B cell (primary cell): ENCODE data around the gene MYL6B. TPM values are rescaled to one million over a fixed set of nuclear protein-coding genes. Genes with fewer than 3 reads are reported as not detected.
A peak's percentile ranks its signal among the peaks of the same experiment; 100 is the strongest.

Experiments
- ATAC-seq: fragments of 200-7000 bp; cut with Tn5 transposase; one replicate; pipeline ENCODE4 v1.10.0; 2021; ENCODE audit warnings: low read depth, mild to moderate bottlenecking, moderate number of reproducible peaks, moderate library complexity
- CTCF ChIA-PET: fragments of 350-600 bp; sonication (Branson Sonifier 250); formaldehyde crosslinking; loops from one replicate; lab custom pipeline; 2021; ENCODE audit warnings: antibody characterized with exemption, inconsistent platforms; lab: Charles Lee
- POLR2A ChIA-PET: fragments of 350-600 bp; sonication (Branson Sonifier 250); formaldehyde crosslinking; loops from one replicate; lab custom pipeline; 2021; ENCODE audit warnings: antibody characterized with exemption; lab: Charles Lee
- DNase-seq: peaks from one replicate; pipeline ENCODE4 v3.0.0; 2013
- H2AFZ ChIP-seq: 2 replicates; pipeline ENCODE4 v1.6.1; 2012; ENCODE audit warnings: mild to moderate bottlenecking, low read depth, low read length; ENCODE audit not compliant: insufficient read depth, poor library complexity, severe bottlenecking
- H3K27ac ChIP-seq, 2 donors: 1 replicate in 1 of 2; 2 replicates in 1 of 2; pipeline ENCODE4 v1.5.1; 2012 to 2013; ENCODE audit warnings: low read length in 2 of 2, mild to moderate bottlenecking in 2 of 2, moderate library complexity in 1 of 2
- H3K27me3 ChIP-seq, 4 experiments: fragments of 200-600 bp in 1 of 4; sonication (generic) in 1 of 4; replicated peaks in 1 of 4; 1 replicate in 2 of 4; 2 replicates in 2 of 4; pipeline versions ENCODE4 v1.6.1 to v1.7.0; 2013 to 2016; ENCODE audit warnings: low read length in 3 of 4, mild to moderate bottlenecking in 2 of 4, mixed read lengths in 1 of 4, moderate library complexity in 1 of 4; ENCODE audit not compliant: insufficient read depth in 4 of 4, control insufficient read depth in 3 of 4; ENCODE audit errors: control extremely low read depth in 1 of 4
- H3K36me3 ChIP-seq, 2 experiments: replicated peaks in 1 of 2; 1 replicate in 1 of 2; 2 replicates in 1 of 2; pipeline versions ENCODE4 v1.6.1 to v1.7.1; 2013; ENCODE audit warnings: low read length in 1 of 2; ENCODE audit not compliant: insufficient read depth in 2 of 2, control insufficient read depth in 1 of 2; ENCODE audit errors: control extremely low read depth in 1 of 2, extremely low read depth in 1 of 2
- H3K4me1 ChIP-seq, 2 donors: fragments of 200-600 bp in 1 of 2; sonication (generic) in 1 of 2; 1 replicate in 1 of 2; 2 replicates in 1 of 2; pipeline versions ENCODE4 v1.5.1 to v1.6.1; 2013 to 2017; ENCODE audit warnings: low read length in 2 of 2; ENCODE audit not compliant: control insufficient read depth in 2 of 2, insufficient read depth in 2 of 2
- H3K4me2 ChIP-seq: replicated peaks from 2 replicates; pipeline ENCODE3; 2012; ENCODE audit warnings: mild to moderate bottlenecking, low read depth, low read length; ENCODE audit not compliant: poor library complexity, severe bottlenecking
- H3K4me3 ChIP-seq, 5 experiments: fragments of 200-600 bp in 1 of 5; sonication (generic) in 1 of 5; 1 replicate in 3 of 5; 2 replicates in 2 of 5; pipeline versions ENCODE4 v1.5.1 to v1.7.0; 2011 to 2016; ENCODE audit warnings: low read length in 4 of 5, mild to moderate bottlenecking in 4 of 5, low read depth in 2 of 5, control low read depth in 1 of 5, moderate library complexity in 1 of 5; ENCODE audit not compliant: insufficient read depth in 1 of 5; ENCODE audit errors: control extremely low read depth in 1 of 5, extremely low read depth in 1 of 5
- H3K79me2 ChIP-seq: fragments of 200-600 bp; sonication (generic); one replicate; pipeline ENCODE4 v1.6.0; 2016; ENCODE audit warnings: low read length; ENCODE audit not compliant: control insufficient read depth, insufficient read depth
- H3K9ac ChIP-seq: fragments of 200-600 bp; sonication (generic); 2 replicates; pipeline ENCODE4 v1.6.1; 2017; ENCODE audit warnings: mild to moderate bottlenecking, low read length, moderate library complexity
- H3K9me3 ChIP-seq, 3 donors: one replicate each; pipeline versions ENCODE4 v1.6.1 to v1.7.1; 2013; ENCODE audit warnings: low read length in 2 of 3; ENCODE audit not compliant: control insufficient read depth in 2 of 3, insufficient read depth in 1 of 3; ENCODE audit errors: control extremely low read depth in 1 of 3
- H4K20me1 ChIP-seq: 2 replicates; pipeline ENCODE4 v1.6.0; 2012; ENCODE audit warnings: mild to moderate bottlenecking, low read length; ENCODE audit not compliant: insufficient read depth, control insufficient read depth, poor library complexity, severe bottlenecking
- H3K27ac Mint-ChIP-seq: one replicate; pipeline ENCODE4 v1.8.0; 2021; ENCODE audit warnings: mixed read lengths
- H3K27me3 Mint-ChIP-seq: one replicate; pipeline ENCODE4 v1.8.0; 2021; ENCODE audit warnings: mixed read lengths
- H3K4me1 Mint-ChIP-seq: one replicate; pipeline ENCODE4 v1.8.0; 2021; ENCODE audit warnings: mixed read lengths
- H3K4me3 Mint-ChIP-seq: one replicate; pipeline ENCODE4 v1.8.0; 2021; ENCODE audit warnings: mixed read lengths
- H3K9me3 Mint-ChIP-seq: one replicate; pipeline ENCODE4 v1.8.0; 2022; ENCODE audit warnings: mixed read lengths; ENCODE audit not compliant: insufficient read depth
- CTCF ChIP-seq: fragments of 200-600 bp; IDR thresholded peaks from one replicate; pipeline ENCODE4 v1.8.0; 2022; ENCODE audit warnings: antibody characterized with exemption, mild to moderate bottlenecking
- EZH2 ChIP-seq: IDR thresholded peaks from 2 replicates; pipeline ENCODE4 v1.6.1; 2012; ENCODE audit warnings: borderline replicate concordance, low read depth, mild to moderate bottlenecking, moderate library complexity, low read length; ENCODE audit not compliant: insufficient read depth, poor library complexity, severe bottlenecking
- whole genome bisulfite sequencing: methylation state at CpG from one replicate; pipeline ENCODE4 v1.1.5; 2013; ENCODE audit warnings: missing lambda C conversion rate; ENCODE audit not compliant: insufficient coverage; 5-methylcytosine and 5-hydroxymethylcytosine counted together
- intact Hi-C: fragments of 100-400 bp; cut with micrococcal nuclease; formaldehyde crosslinking; loops from one replicate; pipeline ENCODE4 v1.10.0; 2022
- polyA plus RNA-seq: library from polyadenylated mRNA; depleted of rRNA; stranded (reverse); fragments of >200 nt; gene quantifications from 2 replicates; pipeline ENCODE4 v1.2.3, GENCODE V29; 2012
- total RNA-seq, 2 donors: library from RNA; stranded (reverse); fragments of 120-200 nt in 1 of 2; gene quantifications; 1 replicate in 1 of 2; 2 replicates in 1 of 2; pipeline versions ENCODE4 v1.2.3 to v1.2.4, GENCODE V29; 2013 to 2022

The MYL6B gene
- total and polyA plus RNA-seq, 2 donors (not counting 1 experiment from before 2014, with no cell fraction given): 25.7 to 27.8 TPM

- H3K4me1 ChIP-seq: peaks cover 37 to 39% of the 10 kb centered on the region in 2 donors
- DNase-seq (no peak), ATAC-seq (no peak)
- no peak overlapping the region for H3K9ac ChIP-seq
- Mint-ChIP-seq H3K27me3 (no peaks in the 10 kb centered on the region), H3K4me3 (no peak overlapping the region), H3K27ac (peak overlapping the region; percentile 82), H3K9me3 (no peaks in the 10 kb centered on the region), H3K4me1 (peaks cover 48% of the 10 kb centered on the region)
- H3K4me2 ChIP-seq: no peak overlapping the region
- ChIA-PET CTCF (interaction anchor here (0.6 to 13.8 kb wide), 6 partner anchors 31 to 145 kb away, joined by 3 to 247 read pairs (median 4); partner anchors contain the start of genes RNF41 and SMARCC2), POLR2A (interaction anchor here (0.5 to 0.9 kb wide), 3 partner anchors 28 to 340 kb away, joined by 3 to 4 read pairs (median 3); no protein-coding TSS in a partner anchor)
- H3K27ac ChIP-seq: peak overlapping the region in 1 of 2 donors; percentile 80
- peaks cover 0 to 26% of the 10 kb centered on the region in 2 experiments for H3K36me3 ChIP-seq
- intact Hi-C loops: no loop called here
- H3K79me2 ChIP-seq: peaks cover 62% of the 10 kb centered on the region
- no peaks in the 10 kb centered on the region for H3K9me3 ChIP-seq
- H3K4me3 ChIP-seq: no peak overlapping the region
- WGBS: 64% methylated on average over 1 of the region's 4 CpGs
- TF ChIP-seq EZH2 (no peak), CTCF (no peak)
- H4K20me1 ChIP-seq: peaks cover 4% of the 10 kb centered on the region
- H3K27me3 ChIP-seq: no peaks in the 10 kb centered on the region
- no peak overlapping the region for H2AFZ ChIP-seq
Measured at GRCh38 chr12:56124133-56124532, 28.3 kb upstream of the MYL6B start.

- H3K27me3 ChIP-seq: no peaks in the 10 kb centered on the region
- no peak overlapping the region for H2AFZ ChIP-seq
- H3K4me1 ChIP-seq: peaks cover 46 to 50% of the 10 kb centered on the region in 2 donors
- TF ChIP-seq EZH2 (no peak), CTCF (no peak)
- ChIA-PET POLR2A (interaction anchor here (0.5 to 5.7 kb wide), 7 partner anchors 9 to 95 kb away, joined by 3 to 49 read pairs (median 28); partner anchors contain the start of genes MYL6, MYL6B, RNF41 and RPL41), CTCF (interaction anchor here (0.7 to 13.8 kb wide), 13 partner anchors 9 to 337 kb away, joined by 3 to 247 read pairs (median 10); partner anchors contain the start of genes MYL6, MYL6B, RNF41 and RPL41)
- peaks cover 2 to 25% of the 10 kb centered on the region in 2 experiments for H3K36me3 ChIP-seq
- intact Hi-C loops: loop anchor here (1.0 to 5.0 kb wide), 9 partner anchors 8 to 323 kb away; partner anchors contain the start of genes ANKRD52, COQ10A, MYL6B and RNF41
- Mint-ChIP-seq H3K4me3 (peak overlapping the region; percentile 100), H3K4me1 (peaks cover 63% of the 10 kb centered on the region), H3K27ac (peak overlapping the region; percentile 98), H3K27me3 (no peaks in the 10 kb centered on the region), H3K9me3 (no peaks in the 10 kb centered on the region)
- H3K79me2 ChIP-seq: peaks cover 56% of the 10 kb centered on the region
- DNase-seq (peak; percentile 74), ATAC-seq (peak; percentile 16)
- H3K4me2 ChIP-seq: peak overlapping the region; percentile 96
- WGBS: 19% methylated on average over 2 of the region's 3 CpGs
- H3K9ac ChIP-seq: peak overlapping the region; percentile 33
- peak overlapping the region; percentile 76 to 80 for H3K27ac ChIP-seq
- no peaks in the 10 kb centered on the region for H3K9me3 ChIP-seq
- H3K4me3 ChIP-seq: peak overlapping the region in 4 of 5 experiments; percentile 12 to 62 (median 48)
- H4K20me1 ChIP-seq: peaks cover 18% of the 10 kb centered on the region
Measured at GRCh38 chr12:56126732-56127239, 25.6 kb upstream of the MYL6B start.
